CD1c-positive myeloid dendritic cell (primary cell): Measurements from ENCODE around the gene TAS2R30.
"Not testable (repeated sequence)": the region's sequence is repeated elsewhere in the genome, so short reads cannot be mapped to it uniquely, and the experiment has no call there.

Experiments used
- DNase-seq: peaks from one replicate; pipeline ENCODE4 v3.0.0-alpha.2; 2016; ENCODE audit errors: extremely low spot score

TAS2R30 gene

GRCh38 chr12:11114130-11114529 lies 20.3 kb downstream of the TAS2R30 start:
- not testable (repeated sequence) for DNase-seq

DNA sequence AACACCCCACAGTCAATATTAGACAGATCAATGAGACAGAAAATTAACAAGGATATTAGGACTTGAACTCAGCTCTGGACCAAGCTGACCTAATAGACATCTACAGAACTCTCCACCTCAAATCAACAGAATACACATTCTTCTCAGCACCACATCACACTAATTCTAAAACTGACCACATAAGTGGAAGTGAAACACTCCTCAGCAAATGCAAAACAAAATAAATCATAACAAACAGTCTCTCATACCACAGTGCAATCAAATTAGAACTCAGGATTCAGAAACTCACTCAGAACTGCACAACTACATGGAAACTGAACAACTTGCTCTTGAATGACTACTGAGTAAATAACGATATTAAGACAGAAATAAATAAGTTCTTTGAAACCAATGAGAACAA lies 23.2 kb downstream of the TAS2R30 start:
- DNase-seq: not testable (repeated sequence)

DNA sequence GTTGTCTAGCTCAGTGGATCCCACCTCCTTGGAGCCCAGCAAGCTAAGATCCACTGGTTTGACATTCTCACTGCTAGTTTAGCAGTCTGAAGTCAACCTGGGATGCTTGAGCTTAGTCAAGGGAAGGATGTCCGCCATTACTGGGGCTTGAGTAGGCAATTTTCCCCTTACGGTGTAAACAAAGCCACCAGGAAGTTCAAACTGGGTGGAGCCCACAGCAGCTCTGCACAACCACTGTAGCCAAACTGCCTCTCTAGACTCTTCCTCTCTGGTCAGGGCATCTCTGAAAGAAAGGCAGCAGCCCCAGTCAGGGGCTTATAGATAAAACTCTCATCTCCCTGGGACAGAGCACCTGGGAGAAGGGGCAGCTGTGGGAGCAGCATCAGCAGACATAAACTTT lies 25.6 kb downstream of the TAS2R30 start:
- DNase-seq: no peak

DNA sequence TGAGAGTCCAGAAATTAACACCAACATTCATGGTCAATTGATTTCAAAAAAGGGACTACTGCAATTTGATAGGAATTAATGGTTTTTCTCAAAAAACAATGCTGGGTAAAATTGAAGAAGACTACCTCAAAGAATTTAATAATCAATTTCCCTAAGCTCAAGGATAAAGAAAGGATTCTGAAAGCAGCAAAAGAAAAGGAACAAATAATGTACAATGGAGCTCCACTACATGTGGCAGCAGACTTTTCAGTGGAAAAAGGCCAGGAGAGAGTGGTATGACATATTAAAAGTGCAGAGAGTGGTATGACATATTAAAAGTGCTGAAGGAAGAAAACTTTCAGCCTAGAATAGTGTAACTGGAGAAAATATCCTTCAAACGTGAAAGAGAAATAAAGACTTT lies 26.7 kb downstream of the TAS2R30 start:
- DNase-seq: no peak

GRCh38 chr12:11106288-11106687 lies 28.2 kb downstream of the TAS2R30 start:
- DNase-seq: no peak

- no peak for DNase-seq
Observed at GRCh38 chr12:11105546-11105945, 28.9 kb downstream of the TAS2R30 start.

DNA sequence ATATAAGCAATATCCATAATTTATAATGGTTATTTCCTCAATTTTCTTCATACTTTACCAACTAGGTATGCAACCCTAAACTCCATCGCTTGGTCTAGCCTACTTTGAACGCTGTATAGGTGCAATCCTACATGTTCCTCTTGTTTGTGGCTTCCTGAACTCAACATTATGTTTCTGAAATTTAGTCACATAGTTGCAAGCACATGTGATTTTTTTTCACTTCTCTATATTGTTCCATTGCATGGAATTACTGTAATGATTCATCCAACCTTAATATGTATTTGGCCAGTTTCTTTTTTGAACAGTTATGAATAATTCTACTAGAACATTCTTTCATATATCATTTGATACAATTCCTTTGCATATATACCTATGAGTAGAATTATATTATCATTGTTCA lies 39.5 kb downstream of the TAS2R30 start:
- not testable (repeated sequence) for DNase-seq

- DNase-seq: no peak
Observed at GRCh38 chr12:11092128-11092527, 42.3 kb downstream of the TAS2R30 start, which contains the start of gene TAS2R43. TSS of gene TAS2R43 (minus strand) at chr12:11092313. CDS start at chr12:11092229, 84 bp downstream.

DNA sequence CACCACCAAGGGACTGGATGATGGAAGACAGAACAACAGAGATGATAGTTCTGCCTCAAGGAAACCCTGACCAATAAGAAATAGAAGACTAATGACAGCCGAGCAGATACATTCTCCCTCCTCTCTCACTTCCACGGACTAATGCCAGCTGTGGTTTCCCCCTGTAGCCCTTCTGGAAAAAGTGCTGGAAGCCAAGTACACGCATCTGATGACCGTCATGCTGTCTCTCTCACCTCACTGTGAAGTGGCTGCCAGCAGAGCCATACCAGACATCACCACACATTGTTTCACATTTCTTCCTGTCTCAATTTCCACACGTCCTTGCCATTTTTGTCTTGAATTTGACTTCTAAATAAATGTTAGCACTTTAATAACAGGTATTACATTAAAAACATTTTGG lies 45.2 kb downstream of the TAS2R30 start:
- DNase-seq: no peak

DNA sequence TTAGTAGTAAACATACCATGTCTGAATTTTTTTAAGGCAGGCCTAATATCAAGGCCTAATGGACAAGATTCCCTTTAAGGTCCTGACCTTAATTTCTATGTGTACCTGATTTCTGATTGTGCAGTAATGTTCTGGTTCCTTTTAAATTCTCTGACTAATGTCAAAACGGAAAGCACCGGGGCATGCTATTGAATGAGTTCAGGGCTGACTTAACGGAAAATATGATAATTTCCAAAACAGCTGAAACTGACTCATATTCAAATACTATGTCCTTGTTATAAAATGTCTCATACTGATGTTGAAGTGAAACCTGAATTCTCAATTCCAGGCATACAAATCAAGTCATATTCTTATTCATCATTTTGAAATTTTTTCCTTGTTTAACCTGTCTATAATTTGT lies 49.0 kb downstream of the TAS2R30 start:
- no peak for DNase-seq
